ENCODE results near the gene TAF5. TPM values are rescaled to one million over a fixed set of nuclear protein-coding genes. Genes with fewer than 3 reads are reported as not detected.
"Not testable (repeated sequence)": the region's sequence is repeated elsewhere in the genome, so short reads cannot be mapped to it uniquely, and the experiment has no call there.

The TAF5 gene
- 1 to 10 TPM; 5.6 to 8.8 (median 7.5) TPM for polyA plus RNA-seq (ENCODE audit: insufficient read depth in 1 of 5, insufficient read length in 5 of 5, low replicate concordance in 1 of 5)
- long read RNA-seq, donor 1, partial matches to known transcripts, result 0 of 1 reads
- long read RNA-seq, donor 1, other reads (novel, unspliced or antisense), result 0 of 1 reads
- long read RNA-seq, donor 2, partial matches to known transcripts, result 113 of 427 reads
- long read RNA-seq, donor 2, other reads (novel, unspliced or antisense), result 314 of 427 reads
- long read RNA-seq, donor 3, partial matches to known transcripts, result 5 of 5 reads
- long read RNA-seq, donor 3, other reads (novel, unspliced or antisense), result 0 of 5 reads
- long read RNA-seq, donor 4, partial matches to known transcripts, result 0 of 1 reads
- long read RNA-seq, donor 4, other reads (novel, unspliced or antisense), result 0 of 1 reads
- long read RNA-seq, donor 5, result 0 reads
- long read RNA-seq, donor 6, result 0 reads
- long read RNA-seq, donor 7, partial matches to known transcripts, result 0 of 3 reads
- long read RNA-seq, donor 7, other reads (novel, unspliced or antisense), result 0 of 3 reads
- long read RNA-seq, donor 8, partial matches to known transcripts, result 103 of 410 reads
- long read RNA-seq, donor 8, other reads (novel, unspliced or antisense), result 307 of 410 reads

GRCh38 chr10:103367782-103368518, at the start of gene TAF5:
TAF5 (plus strand) TSS chr10:103367976; CDS start chr10:103367990, 14 bp downstream.
- DNase-seq, result peak; percentile 91 to 93

GRCh38 chr10:103327906-103328305, 39.9 kb upstream of the TAF5 start:
- no peak for DNase-seq

GRCh38 chr10:103333934-103334520, 33.7 kb upstream of the TAF5 start:
- DNase-seq, result no peak

- no peak for DNase-seq
Measured at GRCh38 chr10:103334567-103334966, 33.2 kb upstream of the TAF5 start.

GRCh38 chr10:103336370-103336769, 31.4 kb upstream of the TAF5 start:
- no peak for DNase-seq

- DNase-seq, result no peak
Measured at GRCh38 chr10:103350175-103350516, 17.6 kb upstream of the TAF5 start.

GRCh38 chr10:103350517-103351260, 17.1 kb upstream of the TAF5 start, which contains the start of gene PCGF6:
PCGF6 (minus strand) TSS chr10:103351140; CDS start chr10:103351066, 74 bp downstream.
- peak; percentile 82 to 88 for DNase-seq

- no peak for DNase-seq
Measured at GRCh38 chr10:103353281-103353680, 14.5 kb upstream of the TAF5 start.

GRCh38 chr10:103354567-103354966, 13.2 kb upstream of the TAF5 start:
- DNase-seq, result not testable (repeated sequence)

GRCh38 chr10:103355906-103356599, 11.7 kb upstream of the TAF5 start:
- DNase-seq, result no peak

- DNase-seq, result not testable (repeated sequence)
Measured at GRCh38 chr10:103359493-103359892, 8.3 kb upstream of the TAF5 start.

- DNase-seq, result not testable (repeated sequence)
Measured at GRCh38 chr10:103360791-103361190, 7.0 kb upstream of the TAF5 start.

- no peak for DNase-seq
Measured at GRCh38 chr10:103367379-103367781, 396 bp upstream of the TAF5 start.

GRCh38 chr10:103373544-103373943, 5.8 kb downstream of the TAF5 start:
- no peak for DNase-seq

GRCh38 chr10:103374263-103374662, 6.5 kb downstream of the TAF5 start:
- DNase-seq, result no peak

- no peak for DNase-seq
Measured at GRCh38 chr10:103382769-103383168, 15.0 kb downstream of the TAF5 start.

GRCh38 chr10:103394180-103394579, 26.4 kb downstream of the TAF5 start:
- DNase-seq, result no peak

- DNase-seq, result peak; percentile 10 to 14
Measured at GRCh38 chr10:103395754-103396066, 27.9 kb downstream of the TAF5 start.

- DNase-seq, result peak; percentile 93 to 95
Measured at GRCh38 chr10:103396067-103396788, 28.5 kb downstream of the TAF5 start, which contains the start of the genes ATP5MK and PDCD11. ATP5MK (minus strand) TSS chr10:103396475; CDS start chr10:103392457, 4,018 bp downstream. PDCD11 (plus strand) TSS chr10:103396626; CDS start chr10:103398427, 1,801 bp downstream.

- no peak for DNase-seq
Measured at GRCh38 chr10:103396789-103397087, 29.0 kb downstream of the TAF5 start.
